ENCODE data around the gene EID1. TPM values are rescaled to one million over a fixed set of nuclear protein-coding genes. Genes with fewer than 3 reads are reported as not detected.
"Not testable (repeated sequence)": the region's sequence is repeated elsewhere in the genome, so short reads cannot be mapped to it uniquely, and the experiment has no call there.

The EID1 gene
- total RNA-seq, 1 experiment from 2014 or later = 88.7 TPM

- no peak overlapping the region for H3K4me3 ChIP-seq (ENCODE audit: insufficient read depth, low read depth, low read length)
- H3K36me3 ChIP-seq (replicated peaks; ENCODE audit: control insufficient read depth, insufficient read depth, low read length) = no peaks in the 10 kb centered on the region
- H3K27me3 ChIP-seq (ENCODE audit: control insufficient read depth, insufficient read depth, low read length) = no peaks in the 10 kb centered on the region
- DNase-seq = no peak
These were observed 9.2 kb downstream of the EID1 start for GRCh38 chr15:48887144-48887543.

- Histone ChIP-seq H3K27me3 (ENCODE audit: control insufficient read depth, insufficient read depth, low read length) (no peaks in the 10 kb centered on the region), H3K4me3 (ENCODE audit: insufficient read depth, low read depth, low read length) (no peak overlapping the region), H3K36me3 (replicated peaks; ENCODE audit: control insufficient read depth, insufficient read depth, low read length) (no peaks in the 10 kb centered on the region)
- DNase-seq = no peak
These were observed 10.3 kb downstream of the EID1 start for GRCh38 chr15:48888191-48888590.

GRCh38 chr15:48888836-48889235, 10.9 kb downstream of the EID1 start:
- H3K27me3 ChIP-seq (ENCODE audit: control insufficient read depth, insufficient read depth, low read length) = no peaks in the 10 kb centered on the region
- DNase-seq = no peak
- no peaks in the 10 kb centered on the region for H3K36me3 ChIP-seq (replicated peaks; ENCODE audit: control insufficient read depth, insufficient read depth, low read length)
- no peak overlapping the region for H3K4me3 ChIP-seq (ENCODE audit: insufficient read depth, low read depth, low read length)

- no peak for DNase-seq
- Histone ChIP-seq H3K4me3 (ENCODE audit: insufficient read depth, low read depth, low read length) (no peak overlapping the region), H3K27me3 (ENCODE audit: control insufficient read depth, insufficient read depth, low read length) (no peaks in the 10 kb centered on the region), H3K36me3 (replicated peaks; ENCODE audit: control insufficient read depth, insufficient read depth, low read length) (no peaks in the 10 kb centered on the region)
These were observed 12.0 kb downstream of the EID1 start for GRCh38 chr15:48889925-48890324.

GRCh38 chr15:48890375-48890972, 12.5 kb downstream of the EID1 start:
- no peaks in the 10 kb centered on the region for H3K27me3 ChIP-seq (ENCODE audit: control insufficient read depth, insufficient read depth, low read length)
- H3K36me3 ChIP-seq (replicated peaks; ENCODE audit: control insufficient read depth, insufficient read depth, low read length) = no peaks in the 10 kb centered on the region
- no peak overlapping the region for H3K4me3 ChIP-seq (ENCODE audit: insufficient read depth, low read depth, low read length)
- no peak for DNase-seq

- H3K36me3 ChIP-seq (replicated peaks; ENCODE audit: control insufficient read depth, insufficient read depth, low read length) = no peaks in the 10 kb centered on the region
- no peak overlapping the region for H3K4me3 ChIP-seq (ENCODE audit: insufficient read depth, low read depth, low read length)
- no peaks in the 10 kb centered on the region for H3K27me3 ChIP-seq (ENCODE audit: control insufficient read depth, insufficient read depth, low read length)
- no peak for DNase-seq
These were observed 13.4 kb downstream of the EID1 start for GRCh38 chr15:48891232-48891765.

- DNase-seq = no peak
- Histone ChIP-seq H3K4me3 (ENCODE audit: insufficient read depth, low read depth, low read length) (no peak overlapping the region), H3K27me3 (ENCODE audit: control insufficient read depth, insufficient read depth, low read length) (no peaks in the 10 kb centered on the region), H3K36me3 (replicated peaks; ENCODE audit: control insufficient read depth, insufficient read depth, low read length) (no peaks in the 10 kb centered on the region)
These were observed 15.4 kb downstream of the EID1 start for GRCh38 chr15:48893311-48893710.

GRCh38 chr15:48896869-48897814, 19.2 kb downstream of the EID1 start:
- DNase-seq = no peak
- Histone ChIP-seq H3K27me3 (ENCODE audit: control insufficient read depth, insufficient read depth, low read length) (no peaks in the 10 kb centered on the region), H3K4me3 (ENCODE audit: insufficient read depth, low read depth, low read length) (no peak overlapping the region), H3K36me3 (replicated peaks; ENCODE audit: control insufficient read depth, insufficient read depth, low read length) (no peaks in the 10 kb centered on the region)

- no peak for DNase-seq
- no peaks in the 10 kb centered on the region for H3K36me3 ChIP-seq (replicated peaks; ENCODE audit: control insufficient read depth, insufficient read depth, low read length)
- no peaks in the 10 kb centered on the region for H3K27me3 ChIP-seq (ENCODE audit: control insufficient read depth, insufficient read depth, low read length)
- H3K4me3 ChIP-seq (ENCODE audit: insufficient read depth, low read depth, low read length) = no peak overlapping the region
These were observed 20.1 kb downstream of the EID1 start for GRCh38 chr15:48898032-48898431.

GRCh38 chr15:48898446-48898845, 20.5 kb downstream of the EID1 start:
- Histone ChIP-seq H3K27me3 (ENCODE audit: control insufficient read depth, insufficient read depth, low read length) (no peaks in the 10 kb centered on the region), H3K36me3 (replicated peaks; ENCODE audit: control insufficient read depth, insufficient read depth, low read length) (no peaks in the 10 kb centered on the region), H3K4me3 (ENCODE audit: insufficient read depth, low read depth, low read length) (no peak overlapping the region)
- no peak for DNase-seq

- DNase-seq = no peak
- no peaks in the 10 kb centered on the region for H3K27me3 ChIP-seq (ENCODE audit: control insufficient read depth, insufficient read depth, low read length)
- no peaks in the 10 kb centered on the region for H3K36me3 ChIP-seq (replicated peaks; ENCODE audit: control insufficient read depth, insufficient read depth, low read length)
- no peak overlapping the region for H3K4me3 ChIP-seq (ENCODE audit: insufficient read depth, low read depth, low read length)
These were observed 21.9 kb downstream of the EID1 start for GRCh38 chr15:48899793-48900192.

- Histone ChIP-seq H3K36me3 (replicated peaks; ENCODE audit: control insufficient read depth, insufficient read depth, low read length) (no peaks in the 10 kb centered on the region), H3K4me3 (ENCODE audit: insufficient read depth, low read depth, low read length) (no peak overlapping the region), H3K27me3 (ENCODE audit: control insufficient read depth, insufficient read depth, low read length) (no peaks in the 10 kb centered on the region)
- DNase-seq = no peak
These were observed 26.8 kb downstream of the EID1 start for GRCh38 chr15:48904758-48905157.

GRCh38 chr15:48905216-48905615, 27.3 kb downstream of the EID1 start:
- no peak for DNase-seq
- no peaks in the 10 kb centered on the region for H3K36me3 ChIP-seq (replicated peaks; ENCODE audit: control insufficient read depth, insufficient read depth, low read length)

GRCh38 chr15:48905847-48906246, 27.9 kb downstream of the EID1 start:
- H3K4me3 ChIP-seq (ENCODE audit: insufficient read depth, low read depth, low read length) = no peak overlapping the region
- no peak for DNase-seq
- no peaks in the 10 kb centered on the region for H3K27me3 ChIP-seq (ENCODE audit: control insufficient read depth, insufficient read depth, low read length)
- H3K36me3 ChIP-seq (replicated peaks; ENCODE audit: control insufficient read depth, insufficient read depth, low read length) = no peaks in the 10 kb centered on the region

More at GRCh38 chr15:48905216-48905615, 27.3 kb downstream of the EID1 start:
- Histone ChIP-seq H3K27me3 (ENCODE audit: control insufficient read depth, insufficient read depth, low read length) (no peaks in the 10 kb centered on the region), H3K4me3 (ENCODE audit: insufficient read depth, low read depth, low read length) (no peak overlapping the region)

- H3K4me3 ChIP-seq (ENCODE audit: insufficient read depth, low read depth, low read length); DNase-seq; H3K27me3 ChIP-seq (ENCODE audit: control insufficient read depth, insufficient read depth, low read length); H3K36me3 ChIP-seq (replicated peaks; ENCODE audit: control insufficient read depth, insufficient read depth, low read length): not testable (repeated sequence)
These were observed 31.4 kb downstream of the EID1 start for GRCh38 chr15:48909313-48909712.

All from H7 (cell line).